DOHH2 (cell line): ENCODE measurements around the gene GNB1L.
"Not testable (repeated sequence)": the region's sequence is repeated elsewhere in the genome, so short reads cannot be mapped to it uniquely, and the experiment has no call there.

Experiments
- H3F3A ChIP-seq: fragments of 200-600 bp; sonication (generic), shearing (Covaris generic); 2 replicates; pipeline ENCODE4 v1.6.0; 2016; ENCODE audit warnings: antibody characterized with exemption, mild to moderate bottlenecking; ENCODE audit not compliant: control insufficient read depth, insufficient read depth
- H3K27ac ChIP-seq: fragments of 200-600 bp; sonication (generic); 2 replicates; pipeline ENCODE4 v1.5.1; 2014; ENCODE audit warnings: low read depth, mild to moderate bottlenecking, low read length, moderate library complexity
- H3K27me3 ChIP-seq: fragments of 200-600 bp; sonication (generic); 2 replicates; pipeline ENCODE4 v1.6.1; 2014; ENCODE audit warnings: mild to moderate bottlenecking, low read length, mixed read lengths; ENCODE audit not compliant: control insufficient read depth
- H3K36me3 ChIP-seq: fragments of 200-600 bp; sonication (generic); 2 replicates; pipeline ENCODE4 v1.6.1; 2014; ENCODE audit warnings: mild to moderate bottlenecking, low read length, moderate library complexity, mixed read lengths; ENCODE audit not compliant: control insufficient read depth
- H3K4me1 ChIP-seq: fragments of 200-600 bp; sonication (generic); 2 replicates; pipeline ENCODE4 v1.6.1; 2014; ENCODE audit warnings: mild to moderate bottlenecking, low read length, mixed read lengths; ENCODE audit not compliant: control insufficient read depth
- H3K4me2 ChIP-seq: fragments of 200-600 bp; sonication (generic); 2 replicates; pipeline ENCODE4 v1.6.0; 2014; ENCODE audit warnings: mild to moderate bottlenecking, low read length, moderate library complexity
- H3K4me3 ChIP-seq: fragments of 200-600 bp; sonication (generic); 2 replicates; pipeline ENCODE4 v1.5.1; 2014; ENCODE audit warnings: mild to moderate bottlenecking, low read length, mixed read lengths
- H3K79me2 ChIP-seq: fragments of 200-600 bp; sonication (generic); 2 replicates; pipeline ENCODE4 v1.6.1; 2014; ENCODE audit warnings: mild to moderate bottlenecking, low read length, mixed read lengths; ENCODE audit not compliant: control insufficient read depth
- H3K9me2 ChIP-seq: fragments of 200-600 bp; sonication (generic); replicated peaks from 2 replicates; pipeline ENCODE4 v1.6.1; 2014; ENCODE audit warnings: mild to moderate bottlenecking, low read length, mixed read lengths; ENCODE audit not compliant: control insufficient read depth
- H3K9me3 ChIP-seq: fragments of 200-600 bp; sonication (generic); 2 replicates; pipeline ENCODE4 v1.6.1; 2014; ENCODE audit warnings: antibody characterized with exemption, low read length, mixed read lengths; ENCODE audit not compliant: control insufficient read depth, insufficient read depth
- H4K20me1 ChIP-seq: fragments of 200-600 bp; sonication (generic); 2 replicates; pipeline ENCODE4 v1.6.0; 2014; ENCODE audit warnings: low read depth, mild to moderate bottlenecking, antibody characterized with exemption, low read length, moderate library complexity; ENCODE audit not compliant: control insufficient read depth, insufficient read depth
- EZH2phosphoT487 ChIP-seq: fragments of 200-600 bp; sonication (generic); IDR thresholded peaks from 2 replicates; pipeline ENCODE4 v1.6.1; 2017; ENCODE audit warnings: borderline replicate concordance, mild to moderate bottlenecking, antibody characterized with exemption, low read length, moderate library complexity, mixed read lengths
- TF ChIP-seq, protein P1 (sequence below): fragments of 200-600 bp; sonication (generic); IDR thresholded peaks from one replicate; pipeline ENCODE4 v1.5.1; 2014; ENCODE audit warnings: antibody characterized with exemption, mild to moderate bottlenecking, low read depth, low read length; ENCODE audit not compliant: poor library complexity, severe bottlenecking

GNB1L gene

DNA sequence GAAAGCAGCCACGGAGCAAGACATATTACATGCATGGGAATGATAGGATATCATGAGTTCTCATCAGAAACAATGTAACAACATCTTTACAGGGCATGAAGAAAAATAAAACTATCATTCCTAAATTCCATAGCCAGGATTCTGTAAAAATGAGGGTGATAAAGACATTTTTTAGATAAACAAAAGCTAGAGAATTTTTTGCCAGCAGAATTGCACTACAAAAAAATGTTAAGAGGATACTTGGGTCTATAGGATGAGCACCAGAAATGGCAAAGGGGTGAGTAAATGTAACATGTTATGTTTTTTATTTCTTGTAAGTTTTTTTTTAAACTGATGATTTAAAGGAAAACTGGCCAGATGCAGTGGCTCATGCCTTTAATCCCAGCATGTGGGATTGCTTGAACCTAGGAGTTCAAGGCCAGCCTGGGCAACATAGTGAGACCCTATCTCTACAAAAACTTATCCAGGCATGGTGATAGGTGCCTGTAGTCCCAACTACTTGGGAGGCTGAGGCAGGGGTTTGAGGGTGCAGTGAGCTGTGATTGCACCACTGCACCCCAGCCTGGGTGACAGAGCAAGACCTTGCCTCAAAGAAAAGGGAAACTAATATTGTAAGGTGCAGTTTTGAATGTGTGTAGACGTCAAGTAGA is 60.9 kb downstream of the GNB1L start:
- TF ChIP-seq EZH2phosphoT487, result no peak
- TF ChIP-seq, protein P1, sequence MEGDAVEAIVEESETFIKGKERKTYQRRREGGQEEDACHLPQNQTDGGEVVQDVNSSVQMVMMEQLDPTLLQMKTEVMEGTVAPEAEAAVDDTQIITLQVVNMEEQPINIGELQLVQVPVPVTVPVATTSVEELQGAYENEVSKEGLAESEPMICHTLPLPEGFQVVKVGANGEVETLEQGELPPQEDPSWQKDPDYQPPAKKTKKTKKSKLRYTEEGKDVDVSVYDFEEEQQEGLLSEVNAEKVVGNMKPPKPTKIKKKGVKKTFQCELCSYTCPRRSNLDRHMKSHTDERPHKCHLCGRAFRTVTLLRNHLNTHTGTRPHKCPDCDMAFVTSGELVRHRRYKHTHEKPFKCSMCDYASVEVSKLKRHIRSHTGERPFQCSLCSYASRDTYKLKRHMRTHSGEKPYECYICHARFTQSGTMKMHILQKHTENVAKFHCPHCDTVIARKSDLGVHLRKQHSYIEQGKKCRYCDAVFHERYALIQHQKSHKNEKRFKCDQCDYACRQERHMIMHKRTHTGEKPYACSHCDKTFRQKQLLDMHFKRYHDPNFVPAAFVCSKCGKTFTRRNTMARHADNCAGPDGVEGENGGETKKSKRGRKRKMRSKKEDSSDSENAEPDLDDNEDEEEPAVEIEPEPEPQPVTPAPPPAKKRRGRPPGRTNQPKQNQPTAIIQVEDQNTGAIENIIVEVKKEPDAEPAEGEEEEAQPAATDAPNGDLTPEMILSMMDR, result no peak

DNA sequence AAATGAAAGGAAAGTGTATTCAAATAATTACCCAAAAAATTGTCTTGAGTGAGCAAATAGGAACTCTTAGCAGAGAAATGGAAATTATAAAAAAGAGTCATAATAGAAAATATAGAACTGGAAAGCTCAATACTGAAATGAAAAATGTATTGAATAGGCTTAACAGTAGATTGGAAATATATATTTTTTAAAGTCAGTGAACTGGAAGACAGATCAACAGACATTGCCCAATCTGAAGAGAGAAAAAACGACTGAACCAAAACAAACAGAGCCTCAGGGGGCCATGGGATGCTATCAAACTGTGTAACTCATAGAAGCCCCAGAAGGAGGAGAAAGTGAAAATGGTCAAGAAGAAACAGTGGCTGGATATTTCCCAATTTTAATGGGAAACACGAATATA is 61.5 kb downstream of the GNB1L start:
- Histone ChIP-seq H3F3A (no peaks in the 10 kb centered on the region), H3K4me2 (no peak overlapping the region), H3K9me3 (no peaks in the 10 kb centered on the region), H3K4me3 (no peak overlapping the region), H3K27me3 (no peaks in the 10 kb centered on the region), H3K27ac (no peak overlapping the region), H3K79me2 (no peaks in the 10 kb centered on the region), H3K9me2 (no peaks in the 10 kb centered on the region), H4K20me1 (no peaks in the 10 kb centered on the region), H3K36me3 (no peaks in the 10 kb centered on the region), H3K4me1 (no peaks in the 10 kb centered on the region)
- no peak for TF ChIP-seq EZH2phosphoT487
- TF ChIP-seq, protein P1, result no peak

More for the DNA sequence above, 60.9 kb downstream of the GNB1L start:
- Histone ChIP-seq H3K36me3 (no peaks in the 10 kb centered on the region), H3K4me1 (no peaks in the 10 kb centered on the region), H3K4me3 (no peak overlapping the region), H3K9me3 (no peaks in the 10 kb centered on the region), H3K27me3 (no peaks in the 10 kb centered on the region), H3K79me2 (no peaks in the 10 kb centered on the region), H3K9me2 (no peaks in the 10 kb centered on the region), H3F3A (no peaks in the 10 kb centered on the region), H3K27ac (no peak overlapping the region), H4K20me1 (no peaks in the 10 kb centered on the region), H3K4me2 (no peak overlapping the region)

DNA sequence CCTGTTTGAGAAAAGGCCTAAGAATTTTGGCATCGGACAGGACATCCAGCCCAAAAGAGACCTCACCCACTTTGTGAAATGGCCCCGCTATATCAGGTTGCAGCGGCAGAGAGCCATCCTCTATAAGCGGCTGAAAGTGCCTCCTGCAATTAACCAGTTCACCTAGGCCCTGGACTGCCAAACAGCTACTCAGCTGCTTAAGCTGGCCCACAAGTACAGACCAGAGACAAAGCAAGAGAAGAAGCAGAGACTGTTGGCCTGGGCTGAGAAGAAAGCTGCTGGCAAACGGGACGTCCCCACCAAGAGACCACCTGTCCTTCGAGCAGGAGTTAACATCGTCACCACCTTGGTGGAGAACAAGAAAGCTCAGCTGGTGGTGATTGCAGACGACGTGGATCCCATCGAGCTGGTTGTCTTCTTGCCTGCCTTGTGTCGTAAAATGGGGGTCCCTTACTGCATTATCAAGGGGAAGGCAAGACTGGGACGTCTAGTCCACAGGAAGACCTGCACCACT is 62.2 kb downstream of the GNB1L start:
- H3K36me3 ChIP-seq, H3K4me2 ChIP-seq, H3K9me3 ChIP-seq, H3K4me1 ChIP-seq, H3K9me2 ChIP-seq, H3K27me3 ChIP-seq, H4K20me1 ChIP-seq, H3K4me3 ChIP-seq, H3F3A ChIP-seq, H3K79me2 ChIP-seq, H3K27ac ChIP-seq: not testable (repeated sequence)

DNA sequence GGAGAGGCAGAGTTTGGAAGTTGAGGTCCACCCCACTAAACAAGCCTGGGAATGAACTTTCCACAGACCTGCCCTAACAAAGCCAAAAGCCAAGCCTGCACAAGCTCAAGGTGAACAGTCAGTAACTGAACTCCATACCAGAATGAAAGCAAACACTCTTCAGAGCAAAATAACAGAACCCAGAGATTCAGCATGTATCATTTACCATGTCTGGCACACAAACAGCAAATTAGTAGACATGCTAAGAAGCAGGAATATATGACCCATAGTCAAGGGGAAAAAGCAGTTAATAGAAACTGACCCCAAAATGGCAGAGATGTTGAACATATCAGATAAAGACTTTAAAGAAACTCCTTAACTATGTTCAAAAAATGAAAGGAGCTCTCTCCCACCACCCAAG is 62.8 kb downstream of the GNB1L start:
- Histone ChIP-seq H4K20me1 (no peaks in the 10 kb centered on the region), H3K27ac (no peak overlapping the region), H3K79me2 (no peaks in the 10 kb centered on the region), H3K4me2 (no peak overlapping the region), H3K4me3 (no peak overlapping the region), H3K9me2 (no peaks in the 10 kb centered on the region), H3F3A (no peaks in the 10 kb centered on the region), H3K9me3 (no peaks in the 10 kb centered on the region), H3K4me1 (no peaks in the 10 kb centered on the region), H3K27me3 (no peaks in the 10 kb centered on the region), H3K36me3 (no peaks in the 10 kb centered on the region)
- TF ChIP-seq, protein P1, result no peak
- TF ChIP-seq EZH2phosphoT487, result no peak
